ENCODE measurements around the gene SNAP29. TPM values are rescaled to one million over a fixed set of nuclear protein-coding genes. Genes with fewer than 3 reads are reported as not detected.
"Not testable (repeated sequence)": the region's sequence is repeated elsewhere in the genome, so short reads cannot be mapped to it uniquely, and the experiment has no call there.

The SNAP29 gene
- polyA plus RNA-seq, 3 donors: 26.7 to 35.0 (median 31.0) TPM

GRCh38 chr22:20884454-20884853 lies 25.6 kb downstream of the SNAP29 start:
- DNase-seq (ENCODE audit: extremely low read depth in 1 of 11, low read depth in 9 of 11, low spot score in 4 of 11): no peak

GRCh38 chr22:20885017-20885556 lies 26.3 kb downstream of the SNAP29 start:
- DNase-seq (ENCODE audit: extremely low read depth in 1 of 11, low read depth in 9 of 11, low spot score in 4 of 11): no peak

GRCh38 chr22:20885557-20886323 lies 26.9 kb downstream of the SNAP29 start:
- DNase-seq (ENCODE audit: extremely low read depth in 1 of 11, low read depth in 9 of 11, low spot score in 4 of 11): peak in 6 of 11 donors; percentile 46 to 61 (median 54)

DNA sequence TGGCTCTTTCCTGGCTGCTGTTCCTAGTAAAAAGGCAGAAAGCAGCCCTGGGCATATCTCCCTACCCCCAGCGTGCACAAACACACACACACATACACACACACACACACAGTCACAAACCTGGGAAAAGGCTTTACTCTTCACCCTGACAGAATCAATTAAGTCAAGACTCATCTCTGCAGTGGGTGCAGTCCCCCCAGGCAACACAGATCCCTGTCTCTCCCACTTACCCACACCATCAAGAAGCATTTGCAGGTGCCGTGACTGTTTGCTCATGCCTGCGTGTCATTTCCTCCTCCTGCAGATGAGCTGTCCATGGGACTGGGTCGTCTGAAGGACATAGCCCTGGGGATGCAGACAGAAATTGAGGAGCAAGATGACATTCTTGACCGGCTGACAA lies 28.6 kb downstream of the SNAP29 start:
- DNase-seq (ENCODE audit: extremely low read depth in 1 of 11, low read depth in 9 of 11, low spot score in 4 of 11): no peak

DNA sequence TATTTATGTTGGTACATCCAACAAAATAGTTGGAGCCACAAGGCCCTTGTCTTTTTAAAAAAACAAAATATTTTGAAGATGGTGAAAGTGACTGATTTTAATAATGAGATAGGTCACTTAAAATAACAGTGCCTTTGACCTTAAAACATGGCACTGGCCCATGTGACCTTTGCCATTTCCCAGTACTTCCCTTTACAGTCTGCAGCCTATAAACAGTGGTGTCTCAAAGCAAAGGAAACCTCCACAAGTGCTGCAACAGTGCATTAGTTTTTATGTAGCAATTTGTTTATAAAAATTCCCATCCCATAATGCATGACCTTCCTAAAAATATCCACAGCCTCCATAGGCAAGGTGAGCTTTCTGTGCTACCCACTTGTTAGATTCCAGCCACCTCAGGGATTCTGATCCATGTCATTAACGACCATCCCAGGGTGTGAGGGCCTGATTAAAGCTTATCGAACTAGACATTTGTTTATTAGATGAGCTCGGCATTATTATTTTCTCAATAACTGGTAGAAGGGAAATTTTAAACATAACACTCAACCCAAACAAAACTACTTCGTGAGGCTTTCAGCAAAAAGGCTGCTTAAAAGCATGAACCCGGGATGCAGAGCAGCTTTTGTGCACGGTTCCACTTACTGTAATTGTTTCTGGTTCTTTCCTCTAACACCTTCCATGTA lies 30.4 kb downstream of the SNAP29 start:
- no peak for DNase-seq (ENCODE audit: extremely low read depth in 1 of 11, low read depth in 9 of 11, low spot score in 4 of 11)

GRCh38 chr22:20889904-20890540 lies 31.2 kb downstream of the SNAP29 start:
- no peak for DNase-seq (ENCODE audit: extremely low read depth in 1 of 11, low read depth in 9 of 11, low spot score in 4 of 11)

GRCh38 chr22:20890975-20891374 lies 32.2 kb downstream of the SNAP29 start:
- no peak for DNase-seq (ENCODE audit: extremely low read depth in 1 of 11, low read depth in 9 of 11, low spot score in 4 of 11)

- not testable (repeated sequence) for DNase-seq (ENCODE audit: extremely low read depth in 1 of 11, low read depth in 9 of 11, low spot score in 4 of 11)
These were observed 38.9 kb downstream of the SNAP29 start for GRCh38 chr22:20897737-20898136.

DNA sequence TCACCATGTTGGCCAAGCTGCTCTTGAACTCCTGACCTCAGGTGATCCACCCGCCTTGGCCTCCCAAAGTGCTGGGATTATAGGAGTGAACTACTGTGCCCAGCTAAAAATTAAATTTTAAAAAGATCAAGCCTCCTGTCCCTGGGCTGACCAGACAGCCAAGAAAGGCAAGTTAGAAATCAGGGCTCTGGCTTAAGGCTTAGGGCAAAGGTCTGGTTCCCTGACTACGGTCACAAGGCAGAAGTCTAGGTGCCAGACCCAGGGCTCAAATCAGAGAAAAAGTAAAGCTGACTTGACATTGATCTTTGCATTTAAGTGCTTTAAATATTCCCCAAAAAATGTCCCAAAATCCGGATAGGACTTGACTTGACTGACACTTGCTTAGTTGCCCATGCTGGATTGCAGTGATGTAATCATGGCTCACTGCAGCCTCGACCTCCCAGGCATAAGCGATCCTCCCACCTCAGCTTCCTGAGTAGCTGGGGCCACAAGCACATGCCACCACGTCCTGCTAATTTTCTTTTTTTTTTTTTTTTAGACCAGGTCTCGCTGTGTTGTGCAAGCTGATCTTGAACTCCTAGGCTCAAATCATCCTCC lies 41.1 kb downstream of the SNAP29 start:
- no peak for DNase-seq (ENCODE audit: extremely low read depth in 1 of 11, low read depth in 9 of 11, low spot score in 4 of 11)

GRCh38 chr22:20901093-20902033 lies 42.6 kb downstream of the SNAP29 start:
- not testable (repeated sequence) for DNase-seq (ENCODE audit: extremely low read depth in 1 of 11, low read depth in 9 of 11, low spot score in 4 of 11)

DNA sequence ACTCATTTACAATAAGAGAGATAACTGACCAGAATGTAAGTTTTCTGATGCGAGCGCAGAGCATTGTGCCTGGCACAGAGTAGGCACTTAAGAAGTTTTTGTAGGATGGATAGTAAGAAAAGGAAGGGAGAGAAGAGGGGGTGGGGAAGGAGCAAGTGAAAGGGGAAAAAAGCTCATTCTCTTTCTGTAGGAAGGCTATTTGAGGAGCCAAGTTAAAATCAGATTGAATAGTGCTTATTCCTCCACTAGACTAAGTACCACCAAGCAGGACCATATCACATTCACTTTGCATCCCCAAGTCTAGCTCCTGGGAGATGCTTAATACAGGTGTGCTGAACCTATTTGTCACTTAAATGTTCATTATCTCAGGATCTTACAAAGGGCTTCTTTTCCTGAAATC lies 44.3 kb downstream of the SNAP29 start:
- DNase-seq (ENCODE audit: extremely low read depth in 1 of 11, low read depth in 9 of 11, low spot score in 4 of 11): no peak

- DNase-seq (ENCODE audit: extremely low read depth in 1 of 11, low read depth in 9 of 11, low spot score in 4 of 11): no peak
These were observed 45.5 kb downstream of the SNAP29 start for GRCh38 chr22:20904008-20904979.

DNA sequence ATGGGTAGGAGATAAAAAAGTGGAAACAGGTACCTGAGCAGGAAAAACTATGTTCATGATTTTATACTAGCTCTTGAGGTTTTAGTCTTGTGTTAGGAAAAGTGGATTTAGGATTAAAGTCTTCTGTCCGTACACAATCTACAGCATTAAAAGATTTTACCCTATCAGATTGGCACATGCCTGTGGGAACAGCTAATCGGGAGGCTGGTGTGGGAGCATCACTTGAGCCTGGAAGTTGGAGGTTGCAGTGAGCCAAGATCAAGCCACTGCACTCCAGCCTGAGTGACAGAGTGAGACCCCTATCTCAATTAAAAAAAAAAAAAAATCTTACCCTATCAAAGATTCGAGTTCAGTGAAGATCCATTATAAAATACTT lies 46.2 kb downstream of the SNAP29 start:
- DNase-seq (ENCODE audit: extremely low read depth in 1 of 11, low read depth in 9 of 11, low spot score in 4 of 11): no peak

DNA sequence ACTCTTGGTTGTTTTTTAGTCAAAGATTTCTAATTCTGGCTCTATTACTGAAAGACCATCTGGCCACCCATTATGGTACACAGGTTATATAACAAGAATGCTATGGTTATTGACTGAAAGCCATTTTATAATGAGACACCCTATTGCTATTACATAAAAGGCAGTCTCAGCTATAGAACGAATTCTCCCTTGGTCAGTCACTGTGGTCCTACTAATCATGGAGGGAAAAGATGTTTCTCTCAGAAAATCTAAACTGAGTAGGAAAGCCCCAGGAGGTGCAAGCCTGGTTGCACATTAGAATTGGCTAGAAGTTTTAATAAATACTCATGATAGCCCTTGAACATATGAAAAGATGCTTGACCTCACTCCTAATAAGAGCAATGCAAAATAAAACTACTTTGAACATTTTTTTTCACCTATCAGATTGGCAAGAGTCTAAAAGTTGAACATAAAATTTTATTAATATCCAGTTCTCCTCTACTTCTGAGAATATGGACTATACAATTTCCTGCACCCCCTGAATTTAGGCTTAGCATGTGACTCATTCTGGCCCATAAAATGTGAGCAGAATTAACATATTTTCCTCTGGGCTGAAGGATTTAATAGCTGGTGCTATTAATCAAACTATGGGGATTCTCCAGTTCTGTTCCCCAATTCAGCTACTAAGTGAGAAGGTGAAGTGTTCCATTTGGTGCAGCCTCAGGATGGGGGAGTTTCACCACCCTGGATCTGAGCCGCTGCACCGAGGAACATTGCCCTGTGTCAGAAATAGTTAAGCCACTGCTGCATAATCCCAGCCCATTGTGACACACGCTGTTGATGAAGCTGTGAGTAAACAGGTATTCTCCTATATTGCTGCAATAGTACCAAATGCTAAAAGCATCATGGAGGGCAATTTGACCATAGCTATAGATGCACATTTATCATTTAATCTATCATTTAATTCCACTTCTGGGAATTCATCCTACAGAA lies 46.9 kb downstream of the SNAP29 start:
- DNase-seq (ENCODE audit: extremely low read depth in 1 of 11, low read depth in 9 of 11, low spot score in 4 of 11): no peak

GRCh38 chr22:20906387-20906767 lies 47.6 kb downstream of the SNAP29 start:
- DNase-seq (ENCODE audit: extremely low read depth in 1 of 11, low read depth in 9 of 11, low spot score in 4 of 11): no peak

DNA sequence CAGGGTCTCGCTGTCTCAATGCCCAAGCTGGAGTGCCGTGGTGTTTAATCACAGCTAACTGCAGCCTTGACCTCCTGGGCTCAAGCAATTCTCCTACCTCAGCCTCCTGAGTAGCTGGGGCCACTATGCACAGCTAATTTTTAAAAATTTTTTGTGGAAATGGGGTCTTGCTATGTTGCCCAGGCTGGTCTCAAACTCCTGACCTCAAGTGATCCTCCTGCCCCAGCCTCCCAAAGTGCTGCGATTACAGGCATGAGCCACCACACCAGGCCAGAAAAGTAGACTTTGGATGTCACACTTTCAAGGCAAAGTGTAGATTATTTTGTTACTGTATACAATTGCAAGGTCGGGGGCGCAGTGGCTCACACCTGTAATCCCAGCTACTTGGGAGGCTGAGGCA lies 49.9 kb downstream of the SNAP29 start:
- DNase-seq (ENCODE audit: extremely low read depth in 1 of 11, low read depth in 9 of 11, low spot score in 4 of 11): not testable (repeated sequence)

Measured in renal cortex interstitium (tissue), 11 donors.